Activated gamma-delta T cell treated with anti-CD3 and anti-CD28 coated beads, Interleukin-2, amount 50 U/mL, for 16 hours (primary cell): ENCODE measurements around the gene AURKAIP1.
"Not testable (repeated sequence)": the region's sequence is repeated elsewhere in the genome, so short reads cannot be mapped to it uniquely, and the experiment has no call there.

ENCODE experiments used
- DNase-seq: peaks from one replicate; pipeline ENCODE4 v3.0.0-alpha.2; 2020; ENCODE audit warnings: low read depth

The AURKAIP1 gene

GRCh38 chr1:1406101-1406820 is 31.3 kb upstream of the AURKAIP1 start:
- no peak for DNase-seq

GRCh38 chr1:1403653-1404052 is 28.6 kb upstream of the AURKAIP1 start:
- no peak for DNase-seq

DNA sequence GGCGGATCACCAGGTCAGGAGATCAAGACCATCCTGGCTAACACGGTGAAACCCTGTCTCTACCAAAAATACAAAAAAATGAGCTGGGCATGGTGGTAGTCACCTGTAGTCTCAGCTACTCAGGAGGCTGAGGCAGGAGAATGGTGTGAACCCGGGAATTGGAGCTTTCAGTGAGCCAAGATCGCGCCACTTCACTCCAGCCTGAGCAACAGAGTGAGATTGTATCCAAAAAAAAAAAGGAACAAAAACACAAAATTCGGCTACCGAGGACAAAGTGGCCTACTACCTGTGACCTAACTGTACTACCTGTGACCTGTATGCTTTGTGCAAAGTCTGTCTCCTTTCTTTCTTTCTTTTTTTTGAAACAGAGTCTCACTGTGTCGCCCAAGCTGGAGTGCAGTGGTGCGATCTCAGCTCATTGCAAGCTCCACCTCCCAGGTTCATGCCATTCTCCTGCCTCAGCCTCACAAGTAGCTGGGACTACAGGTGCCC is 27.9 kb upstream of the AURKAIP1 start:
- not testable (repeated sequence) for DNase-seq

GRCh38 chr1:1402072-1402900 is 27.3 kb upstream of the AURKAIP1 start:
- no peak for DNase-seq

DNA sequence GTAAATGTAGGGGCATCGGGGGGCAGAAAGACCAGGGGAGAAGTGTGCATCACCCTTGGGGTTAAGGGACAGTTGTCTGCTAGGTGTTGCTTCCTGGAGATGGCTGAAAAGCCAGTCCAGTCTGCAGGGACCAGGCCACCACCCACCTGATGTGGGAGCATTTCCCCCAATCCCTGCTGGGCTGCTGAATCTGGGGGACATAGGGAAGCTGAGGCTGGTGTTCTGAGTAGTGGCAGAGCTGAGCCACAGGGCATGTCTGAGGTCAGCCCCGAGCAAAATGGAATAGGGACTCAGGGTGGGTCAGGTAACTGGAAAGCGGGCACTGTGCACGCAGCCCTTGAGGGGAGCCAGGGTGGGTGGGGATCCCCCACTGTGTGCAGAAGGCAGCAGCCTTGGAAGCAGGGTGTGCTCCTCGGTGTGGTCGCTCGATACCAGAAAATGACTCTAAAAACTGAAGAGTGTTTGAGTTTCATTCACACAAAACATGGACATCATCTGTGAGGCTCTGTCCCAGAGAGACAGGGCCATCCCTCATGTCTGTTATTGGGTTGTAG is 26.5 kb upstream of the AURKAIP1 start:
- DNase-seq: no peak

- no peak for DNase-seq
Measured at GRCh38 chr1:1400576-1401456, 25.8 kb upstream of the AURKAIP1 start.

DNA sequence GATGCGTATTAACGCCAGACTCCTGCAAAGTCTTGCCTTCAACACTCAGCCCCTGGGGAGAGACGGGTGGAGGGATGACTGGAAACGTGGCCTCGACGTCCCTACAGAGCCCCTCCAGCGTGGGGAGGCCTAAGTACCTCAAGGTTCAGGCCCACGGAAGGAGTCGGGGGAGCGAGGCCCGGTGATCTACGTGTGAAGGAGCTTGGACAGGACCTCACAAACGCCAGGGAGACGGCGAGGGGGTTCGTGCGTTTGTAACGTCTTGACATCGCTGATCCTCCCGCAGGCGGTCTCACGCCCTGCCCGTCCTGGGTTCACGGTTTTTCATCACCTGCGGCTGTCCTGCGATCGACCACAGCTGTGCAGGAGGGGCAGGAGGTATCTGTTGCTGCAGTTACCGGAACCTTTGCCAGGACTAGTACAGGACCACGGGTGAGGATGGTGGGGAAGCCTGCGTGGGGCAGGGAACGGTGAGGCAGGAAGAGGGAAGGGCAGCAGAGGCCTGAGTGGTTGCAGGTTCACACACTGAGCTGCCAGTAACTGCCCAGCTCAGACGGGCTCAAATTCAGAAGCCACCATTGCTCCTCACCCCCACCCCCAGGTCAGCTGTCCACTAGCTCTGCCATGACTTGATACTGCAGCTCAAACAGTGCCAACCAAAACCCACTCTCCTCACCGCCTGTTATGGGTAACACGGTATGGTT is 25.0 kb upstream of the AURKAIP1 start:
- DNase-seq: no peak

GRCh38 chr1:1399187-1399871 is 24.3 kb upstream of the AURKAIP1 start, which contains the start of gene CCNL2:
CCNL2 (minus strand) TSS chr1:1399335; CDS start chr1:1399306, 29 bp downstream.
- peak; percentile 99 for DNase-seq

DNA sequence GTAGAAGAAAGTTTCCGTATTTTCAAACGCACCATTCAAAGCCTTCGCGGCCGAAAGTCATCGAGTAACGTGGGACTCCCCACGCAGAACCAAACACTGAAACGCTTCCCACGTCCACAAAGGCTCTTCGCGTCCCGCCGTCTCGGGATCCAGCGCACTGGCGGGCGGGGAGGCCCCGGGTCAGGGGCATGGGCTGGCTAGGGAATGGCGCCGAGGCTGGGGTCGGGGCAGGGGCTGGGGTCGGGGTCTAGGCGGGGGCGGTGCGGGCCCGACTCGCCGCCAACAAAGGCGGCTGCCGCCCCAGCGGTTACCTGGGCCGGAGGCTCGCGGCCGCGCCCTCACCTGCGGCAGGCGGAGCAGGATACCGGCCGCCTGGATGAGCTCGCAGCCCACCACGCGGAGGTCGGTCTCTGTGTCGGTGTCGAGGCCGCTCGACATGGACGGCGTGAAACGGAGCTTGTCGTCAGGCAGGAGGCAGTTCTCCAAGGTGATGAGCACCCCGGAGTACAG is 23.7 kb upstream of the AURKAIP1 start:
- DNase-seq: no peak

GRCh38 chr1:1397839-1398523 is 23.0 kb upstream of the AURKAIP1 start:
- no peak for DNase-seq

DNA sequence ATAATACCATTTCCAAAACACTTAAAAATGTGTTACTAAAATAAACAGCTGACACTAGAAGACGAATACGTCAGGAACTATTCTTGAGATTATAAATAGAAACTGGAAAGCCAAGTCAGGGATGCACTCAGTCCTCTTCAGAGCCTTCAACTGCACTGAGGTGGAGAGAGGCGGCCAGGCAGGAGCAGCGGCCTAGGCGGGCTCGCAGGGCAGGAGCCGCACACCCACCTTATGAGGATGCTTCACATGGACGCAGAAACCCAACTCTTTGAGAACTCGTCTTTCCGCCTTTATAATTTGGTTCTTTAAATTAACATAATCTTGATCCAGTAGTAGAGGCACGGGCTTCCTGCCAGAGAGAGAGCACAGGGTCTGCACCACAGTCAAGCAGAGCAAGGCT is 20.2 kb upstream of the AURKAIP1 start:
- no peak for DNase-seq

GRCh38 chr1:1394116-1394515 is 19.1 kb upstream of the AURKAIP1 start:
- no peak for DNase-seq

DNA sequence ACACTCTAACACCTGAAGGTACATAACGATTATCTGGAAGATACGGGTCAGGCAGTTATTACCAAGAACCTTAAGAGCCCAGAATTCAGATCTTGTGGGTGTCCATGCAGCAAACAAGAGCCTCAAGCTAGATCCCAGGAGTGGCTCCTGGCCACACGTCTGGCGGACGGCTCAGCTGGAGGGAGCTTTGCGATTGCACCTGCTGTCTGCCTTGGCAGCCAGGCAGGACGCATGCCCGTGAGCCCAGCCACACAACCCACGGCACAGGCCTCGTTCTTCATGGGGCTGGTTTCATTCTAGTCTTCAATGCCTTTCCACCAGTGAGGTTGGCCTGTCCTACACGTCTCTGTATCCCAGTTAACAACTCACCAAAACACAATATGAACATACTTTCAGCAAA is 18.4 kb upstream of the AURKAIP1 start:
- DNase-seq: no peak

DNA sequence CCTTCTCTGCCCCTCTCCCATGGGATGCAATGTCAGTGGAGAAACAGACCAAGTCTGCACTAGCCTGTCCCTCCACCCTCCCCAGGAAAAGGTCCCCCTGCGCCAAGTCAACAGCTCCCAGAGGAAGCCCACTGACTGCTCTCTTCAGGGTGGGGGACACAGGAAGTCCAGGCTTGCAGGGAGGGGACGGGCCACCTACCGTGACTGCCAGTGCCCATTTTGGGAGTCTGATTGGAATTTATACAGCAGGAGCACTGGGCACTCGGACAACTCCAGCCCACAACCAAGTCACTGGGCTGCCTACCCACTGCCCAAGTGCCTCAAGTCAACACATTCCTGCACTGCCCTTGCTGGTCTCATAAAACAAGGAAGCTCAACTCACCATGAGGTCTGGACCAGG is 18.0 kb upstream of the AURKAIP1 start:
- no peak for DNase-seq

- DNase-seq: no peak
Measured at GRCh38 chr1:1391225-1391624, 16.2 kb upstream of the AURKAIP1 start.

DNA sequence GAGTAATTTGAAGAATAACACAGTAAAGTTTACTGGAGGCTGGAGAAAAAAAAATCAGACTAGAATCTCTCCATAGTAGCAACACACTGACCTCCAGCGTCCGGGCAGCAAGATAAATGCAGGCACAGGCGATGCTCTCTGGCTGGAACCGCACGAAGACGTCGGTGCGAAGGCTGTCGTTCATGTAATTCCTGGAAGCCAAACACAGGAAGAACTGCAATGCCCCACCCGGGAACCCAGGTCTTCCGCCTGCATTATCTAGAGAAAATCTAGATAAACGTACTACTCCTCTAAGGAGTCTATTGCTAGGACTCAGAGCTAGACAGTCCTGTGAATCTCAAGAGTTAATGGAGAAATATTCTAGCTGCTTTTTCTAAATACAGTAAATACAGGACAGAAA is 15.7 kb upstream of the AURKAIP1 start:
- DNase-seq: no peak

- no peak for DNase-seq
Measured at GRCh38 chr1:1388078-1388472, 13.1 kb upstream of the AURKAIP1 start.

DNA sequence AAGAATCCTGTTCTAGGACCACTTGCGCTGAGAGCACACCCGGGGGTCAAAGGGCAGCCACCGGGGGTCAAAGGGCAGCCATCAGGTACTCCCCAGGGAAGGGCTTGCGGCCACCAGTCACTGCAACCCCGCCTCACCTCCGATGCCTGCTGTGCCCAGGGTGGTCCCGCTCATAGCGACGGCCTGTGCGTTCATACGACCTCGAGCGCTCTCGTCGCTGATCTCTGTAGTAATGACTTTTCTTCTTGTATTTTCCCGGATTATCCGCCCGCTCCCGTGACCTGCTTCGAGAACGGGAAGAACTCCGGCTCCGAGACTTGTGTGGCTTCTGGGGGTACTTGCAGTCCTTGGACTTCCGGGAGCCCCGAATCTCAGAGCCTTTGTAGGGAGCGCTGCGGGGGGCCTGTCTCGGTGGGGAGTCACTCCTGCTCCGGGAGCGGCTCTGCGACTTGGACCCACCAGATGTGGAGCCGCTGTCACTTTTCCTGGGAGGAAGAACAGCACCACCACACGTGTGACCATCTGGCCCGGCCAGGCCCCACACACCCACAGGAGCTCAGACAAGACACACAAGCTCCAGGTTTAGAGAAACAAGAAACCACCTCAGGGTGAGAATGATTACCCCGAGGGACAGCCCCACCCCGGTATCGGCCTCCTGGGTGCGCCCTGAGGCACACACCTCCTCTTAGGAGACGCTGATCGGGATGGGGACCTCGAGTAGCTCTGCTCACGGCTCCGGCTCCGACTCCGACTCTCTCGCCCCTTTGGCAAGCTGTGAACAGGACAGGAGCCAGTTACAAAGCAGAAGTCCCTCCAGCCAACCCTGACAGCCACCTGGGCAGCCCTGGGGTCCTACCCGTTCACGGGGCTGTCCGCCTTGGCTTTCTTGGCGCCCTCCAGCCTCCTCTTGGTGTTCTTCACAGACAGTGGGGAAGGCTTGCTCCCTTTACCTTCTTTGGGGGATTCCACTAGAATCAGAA is 12.4 kb upstream of the AURKAIP1 start:
- DNase-seq: no peak

GRCh38 chr1:1385931-1386330 is 10.9 kb upstream of the AURKAIP1 start:
- DNase-seq: no peak
